OCI-LY7 (cell line): Measurements from ENCODE around the gene WNK2. TPM values are rescaled to one million over a fixed set of nuclear protein-coding genes. Genes with fewer than 3 reads are reported as not detected.

Experiments
- BruUV-seq: library from RNA; stranded (reverse); fragments of 400-500 nt; replicated peaks from 2 replicates; lab custom pipeline; 2021; lab: Mats Ljungman, UMichigan
- CTCF ChIA-PET: fragments of 300-600 bp; sonication (Branson Sonifier 250); formaldehyde crosslinking; loops from one replicate; lab custom pipeline; 2022; ENCODE audit warnings: antibody characterized with exemption; ENCODE audit not compliant: unreplicated experiment; lab: Charles Lee
- POLR2A ChIA-PET: fragments of 300-600 bp; sonication (Branson Sonifier 250); formaldehyde crosslinking; loops from one replicate; lab custom pipeline; 2022; ENCODE audit warnings: antibody characterized with exemption; lab: Charles Lee
- DNase-seq: peaks from one replicate; pipeline ENCODE4 v3.0.0-alpha.2; 2015; ENCODE audit warnings: low spot score
- H2AFZ ChIP-seq: fragments of 200-600 bp; sonication (generic), shearing (Covaris generic); 2 replicates; pipeline ENCODE4 v1.6.1; 2014; ENCODE audit warnings: mild to moderate bottlenecking, antibody characterized with exemption, low read length, moderate library complexity
- H3K27ac ChIP-seq: fragments of 200-600 bp; sonication (generic); 2 replicates; pipeline ENCODE4 v1.5.1; 2014; ENCODE audit warnings: mixed run types, low read depth, mild to moderate bottlenecking, moderate library complexity, low read length, inconsistent platforms; ENCODE audit not compliant: poor library complexity, severe bottlenecking
- H3K36me3 ChIP-seq: fragments of 200-600 bp; sonication (generic); 2 replicates; pipeline ENCODE4 v1.6.1; 2014; ENCODE audit warnings: mild to moderate bottlenecking, antibody characterized with exemption, low read length, moderate library complexity, mixed read lengths; ENCODE audit not compliant: insufficient read depth
- H3K4me1 ChIP-seq: fragments of 200-600 bp; sonication (generic); 2 replicates; pipeline ENCODE4 v1.5.1; 2014; ENCODE audit warnings: mild to moderate bottlenecking, low read length; ENCODE audit not compliant: insufficient read depth, poor library complexity, severe bottlenecking
- H3K4me2 ChIP-seq: fragments of 200-600 bp; sonication (generic); 2 replicates; pipeline ENCODE4 v1.6.1; 2014; ENCODE audit warnings: mild to moderate bottlenecking, low read length
- H3K4me3 ChIP-seq: fragments of 200-600 bp; sonication (generic); 2 replicates; pipeline ENCODE4 v1.5.1; 2014; ENCODE audit warnings: mild to moderate bottlenecking, low read depth, low read length; ENCODE audit not compliant: poor library complexity, severe bottlenecking
- H3K79me2 ChIP-seq: fragments of 200-600 bp; sonication (generic); 2 replicates; pipeline ENCODE4 v1.6.1; 2016; ENCODE audit warnings: low read depth, mild to moderate bottlenecking, low read length, moderate library complexity, mixed read lengths; ENCODE audit not compliant: insufficient read depth
- H3K9me2 ChIP-seq: fragments of 200-600 bp; sonication (generic); 2 replicates; pipeline ENCODE4 v1.6.1; 2016; ENCODE audit warnings: mild to moderate bottlenecking, low read length, mixed read lengths; ENCODE audit not compliant: insufficient read depth
- H3K9me3 ChIP-seq: fragments of 200-600 bp; sonication (generic); 2 replicates; pipeline ENCODE4 v1.6.1; 2014; ENCODE audit warnings: mild to moderate bottlenecking, mixed run types, low read length, mixed read lengths
- H4K20me1 ChIP-seq: fragments of 200-600 bp; sonication (generic); 2 replicates; pipeline ENCODE4 v1.6.1; 2014; ENCODE audit warnings: mild to moderate bottlenecking, antibody characterized with exemption, low read length, moderate library complexity, mixed read lengths; ENCODE audit not compliant: insufficient read depth
- CTCF ChIP-seq: fragments of 200-600 bp; sonication (generic); conservative IDR thresholded peaks from 2 replicates; pipeline ENCODE4 v1.5.1; 2014; ENCODE audit warnings: mild to moderate bottlenecking, antibody characterized with exemption, low read length, moderate library complexity, mixed read lengths
- EZH2phosphoT487 ChIP-seq: fragments of 200-600 bp; sonication (generic); IDR thresholded peaks from 2 replicates; pipeline ENCODE4 v1.6.1; 2018; ENCODE audit warnings: low read depth, borderline replicate concordance, mild to moderate bottlenecking, mixed run types, antibody characterized with exemption, low read length, moderate library complexity, mixed read lengths
- intact Hi-C: fragments of 100-400 bp; cut with micrococcal nuclease; formaldehyde crosslinking; loops from one replicate; pipeline ENCODE4 v1.10.0; 2022; ENCODE audit not compliant: unreplicated experiment
- total RNA-seq, 2 experiments: library from RNA; depleted of rRNA in 1 of 2; stranded (reverse); fragments of >200 nt in 1 of 2; shearing (Covaris generic) in 1 of 2; gene quantifications; 2 replicates each; pipeline ENCODE4 v1.2.3, GENCODE V29; 2014 to 2022

The WNK2 gene
- total RNA-seq, 2 experiments from 2014 or later, result 142 to 194 TPM

- no peaks in the 10 kb centered on the region for H3K36me3 ChIP-seq
- H3K9me3 ChIP-seq, result peaks cover 22% of the 10 kb centered on the region
- H3K4me3 ChIP-seq, result no peak overlapping the region
- peak; percentile 29 for DNase-seq
- no peak overlapping the region for H3K4me2 ChIP-seq
- TF ChIP-seq CTCF, result no peak
- TF ChIP-seq EZH2phosphoT487, result no peak
- BruUV-seq, result no TSS peak
- POLR2A ChIA-PET, result no interaction called here
- H4K20me1 ChIP-seq, result no peaks in the 10 kb centered on the region
- H2AFZ ChIP-seq, result no peak overlapping the region
- CTCF ChIA-PET, result no interaction called here
- intact Hi-C loops, result no loop called here
- H3K79me2 ChIP-seq, result no peaks in the 10 kb centered on the region
- no peak overlapping the region for H3K27ac ChIP-seq
- H3K9me2 ChIP-seq, result no peaks in the 10 kb centered on the region
- no peaks in the 10 kb centered on the region for H3K4me1 ChIP-seq
Measured at GRCh38 chr9:93361995-93362394, 178.1 kb downstream of the WNK2 start.

- ChIA-PET POLR2A (interaction anchor here (0.5 kb wide), 1 partner anchor 408 kb away, joined by 4 read pairs; no protein-coding TSS in a partner anchor), CTCF (no interaction called here)
- no peak for DNase-seq
- no peak overlapping the region for H2AFZ ChIP-seq
- no peak overlapping the region for H3K27ac ChIP-seq
- no peaks in the 10 kb centered on the region for H3K36me3 ChIP-seq
- intact Hi-C loops, result no loop called here
- H3K4me2 ChIP-seq, result no peak overlapping the region
- no peaks in the 10 kb centered on the region for H3K4me1 ChIP-seq
- BruUV-seq, result no TSS peak
- H3K9me3 ChIP-seq, result peaks cover 14% of the 10 kb centered on the region
- H4K20me1 ChIP-seq, result no peaks in the 10 kb centered on the region
- no peak for TF ChIP-seq CTCF
- no peak for TF ChIP-seq EZH2phosphoT487
- no peaks in the 10 kb centered on the region for H3K79me2 ChIP-seq
- no peak overlapping the region for H3K4me3 ChIP-seq
- no peaks in the 10 kb centered on the region for H3K9me2 ChIP-seq
Measured at GRCh38 chr9:93364734-93365426, 180.9 kb downstream of the WNK2 start.

- H3K4me1 ChIP-seq, result no peaks in the 10 kb centered on the region
- intact Hi-C loops, result no loop called here
- TF ChIP-seq CTCF (no peak), EZH2phosphoT487 (no peak)
- H3K27ac ChIP-seq, result no peak overlapping the region
- DNase-seq, result peak; percentile 19
- H4K20me1 ChIP-seq, result no peaks in the 10 kb centered on the region
- no TSS peak for BruUV-seq
- H3K79me2 ChIP-seq, result no peaks in the 10 kb centered on the region
- H2AFZ ChIP-seq, result no peak overlapping the region
- no peaks in the 10 kb centered on the region for H3K36me3 ChIP-seq
- no peaks in the 10 kb centered on the region for H3K9me2 ChIP-seq
- ChIA-PET CTCF (no interaction called here), POLR2A (no interaction called here)
- H3K4me3 ChIP-seq, result no peak overlapping the region
- H3K4me2 ChIP-seq, result no peak overlapping the region
- peaks cover 14% of the 10 kb centered on the region for H3K9me3 ChIP-seq
Measured at GRCh38 chr9:93365427-93366118, 181.6 kb downstream of the WNK2 start.
